ENCODE measurements around the gene TMEM179.

DNA sequence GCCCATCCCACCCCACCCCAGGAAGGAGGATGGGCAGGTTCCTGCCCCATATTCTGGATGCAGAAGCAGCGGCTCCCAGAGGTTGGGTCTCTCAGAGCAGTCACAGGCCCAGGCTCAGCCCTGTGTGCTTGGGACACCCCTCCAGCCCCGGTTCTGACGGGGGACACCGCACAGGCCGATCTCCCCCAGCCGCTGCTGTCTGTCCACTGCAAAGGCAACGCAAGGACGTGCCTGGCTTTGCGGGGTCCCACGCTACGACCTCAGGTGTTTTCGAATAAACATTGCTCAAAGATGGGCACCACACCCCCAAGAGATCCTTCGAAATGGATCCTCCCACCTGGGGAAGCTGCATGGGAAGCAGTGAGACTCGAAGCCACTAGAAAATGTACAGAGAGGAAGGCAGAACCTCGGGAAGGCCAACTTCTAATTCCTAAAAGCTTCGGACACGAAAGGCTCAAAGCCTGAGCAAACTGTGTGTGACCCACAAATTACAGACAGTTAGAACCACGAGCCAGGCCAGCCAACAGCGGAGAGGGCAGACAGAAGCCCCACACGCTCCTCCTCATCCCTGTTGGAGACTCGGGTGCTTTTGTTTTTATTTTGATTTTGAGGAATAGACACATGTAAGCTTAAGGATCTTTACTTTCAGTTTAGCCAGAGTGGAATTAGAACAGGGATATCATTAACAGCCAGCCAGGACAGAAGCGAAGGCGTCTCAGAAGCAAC, 14.2 kb downstream of the TMEM179 start:
- TF ChIP-seq, protein P1, sequence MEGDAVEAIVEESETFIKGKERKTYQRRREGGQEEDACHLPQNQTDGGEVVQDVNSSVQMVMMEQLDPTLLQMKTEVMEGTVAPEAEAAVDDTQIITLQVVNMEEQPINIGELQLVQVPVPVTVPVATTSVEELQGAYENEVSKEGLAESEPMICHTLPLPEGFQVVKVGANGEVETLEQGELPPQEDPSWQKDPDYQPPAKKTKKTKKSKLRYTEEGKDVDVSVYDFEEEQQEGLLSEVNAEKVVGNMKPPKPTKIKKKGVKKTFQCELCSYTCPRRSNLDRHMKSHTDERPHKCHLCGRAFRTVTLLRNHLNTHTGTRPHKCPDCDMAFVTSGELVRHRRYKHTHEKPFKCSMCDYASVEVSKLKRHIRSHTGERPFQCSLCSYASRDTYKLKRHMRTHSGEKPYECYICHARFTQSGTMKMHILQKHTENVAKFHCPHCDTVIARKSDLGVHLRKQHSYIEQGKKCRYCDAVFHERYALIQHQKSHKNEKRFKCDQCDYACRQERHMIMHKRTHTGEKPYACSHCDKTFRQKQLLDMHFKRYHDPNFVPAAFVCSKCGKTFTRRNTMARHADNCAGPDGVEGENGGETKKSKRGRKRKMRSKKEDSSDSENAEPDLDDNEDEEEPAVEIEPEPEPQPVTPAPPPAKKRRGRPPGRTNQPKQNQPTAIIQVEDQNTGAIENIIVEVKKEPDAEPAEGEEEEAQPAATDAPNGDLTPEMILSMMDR (conservative IDR thresholded peaks at IDR 0.05; ENCODE audit: low read depth, low read length), result no peak
- no peak for TF ChIP-seq EZH2phosphoT487 (IDR thresholded peaks at IDR 0.05; ENCODE audit: borderline replicate concordance, low read length)
